Type B pancreatic cell (in vitro differentiated cells): ENCODE measurements around the gene ECM2. TPM values are rescaled to one million over a fixed set of nuclear protein-coding genes. Genes with fewer than 3 reads are reported as not detected.

Experiments used
- DNase-seq: peaks from one replicate; pipeline ENCODE4 v3.0.0; 2021; ENCODE audit warnings: mixed read lengths; ENCODE audit not compliant: unreplicated experiment; ENCODE audit errors: extremely low spot score
- H3K27ac Mint-ChIP-seq: 2 replicates; pipeline ENCODE4 v1.8.0; 2021; ENCODE audit warnings: mild to moderate bottlenecking, mixed read lengths
- H3K27me3 Mint-ChIP-seq: 2 replicates; pipeline ENCODE4 v1.8.0; 2021; ENCODE audit warnings: mixed read lengths
- H3K36me3 Mint-ChIP-seq: 2 replicates; pipeline ENCODE4 v1.8.0; 2021; ENCODE audit warnings: mixed read lengths
- H3K4me1 Mint-ChIP-seq: one replicate; pipeline ENCODE4 v1.8.0; 2021; ENCODE audit warnings: mixed read lengths; ENCODE audit not compliant: unreplicated experiment
- H3K4me3 Mint-ChIP-seq: 2 replicates; pipeline ENCODE4 v1.8.0; 2021; ENCODE audit warnings: mild to moderate bottlenecking, mixed read lengths
- H3K9me3 Mint-ChIP-seq: 2 replicates; pipeline ENCODE4 v1.8.0; 2021; ENCODE audit warnings: mixed read lengths
- total RNA-seq: library from RNA; stranded (reverse); gene quantifications from 2 replicates; pipeline ENCODE4 v1.2.1, GENCODE V29; 2021; ENCODE audit warnings: low replicate concordance
- TF ChIP-seq, protein P1 (sequence below): fragments of 200-600 bp; sonication (generic); conservative IDR thresholded peaks from 2 replicates; pipeline ENCODE4 v1.5.0; 2021; ENCODE audit warnings: antibody characterized with exemption, mild to moderate bottlenecking

ECM2 gene
- total RNA-seq, 1 donor from 2014 or later: 0.51 TPM

DNA sequence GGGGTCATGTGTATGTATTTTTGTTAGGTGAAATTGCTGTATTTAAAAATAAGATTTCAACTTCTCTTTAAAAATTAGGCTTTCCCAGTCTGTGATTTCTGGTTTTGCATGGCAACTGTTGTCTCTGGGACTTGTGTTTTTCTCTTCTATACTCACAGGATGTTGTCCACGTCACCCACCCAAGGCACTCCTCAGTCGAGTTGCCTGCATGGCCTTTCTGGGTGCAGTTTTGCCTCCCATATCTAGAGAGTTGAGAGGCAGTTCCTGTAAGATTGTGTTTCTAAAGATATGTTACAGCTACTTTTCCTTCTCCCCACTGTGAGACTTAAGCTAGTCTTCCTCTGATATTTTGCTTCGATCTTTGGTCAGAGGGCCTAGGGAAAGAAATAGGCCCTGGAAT is 51.2 kb downstream of the ECM2 start:
- Mint-ChIP-seq H3K9me3 (no peaks in the 10 kb centered on the region), H3K27ac (no peak overlapping the region), H3K4me1 (peaks cover 14% of the 10 kb centered on the region), H3K27me3 (no peaks in the 10 kb centered on the region), H3K4me3 (no peak overlapping the region), H3K36me3 (no peaks in the 10 kb centered on the region)
- DNase-seq: no peak
- TF ChIP-seq, protein P1, sequence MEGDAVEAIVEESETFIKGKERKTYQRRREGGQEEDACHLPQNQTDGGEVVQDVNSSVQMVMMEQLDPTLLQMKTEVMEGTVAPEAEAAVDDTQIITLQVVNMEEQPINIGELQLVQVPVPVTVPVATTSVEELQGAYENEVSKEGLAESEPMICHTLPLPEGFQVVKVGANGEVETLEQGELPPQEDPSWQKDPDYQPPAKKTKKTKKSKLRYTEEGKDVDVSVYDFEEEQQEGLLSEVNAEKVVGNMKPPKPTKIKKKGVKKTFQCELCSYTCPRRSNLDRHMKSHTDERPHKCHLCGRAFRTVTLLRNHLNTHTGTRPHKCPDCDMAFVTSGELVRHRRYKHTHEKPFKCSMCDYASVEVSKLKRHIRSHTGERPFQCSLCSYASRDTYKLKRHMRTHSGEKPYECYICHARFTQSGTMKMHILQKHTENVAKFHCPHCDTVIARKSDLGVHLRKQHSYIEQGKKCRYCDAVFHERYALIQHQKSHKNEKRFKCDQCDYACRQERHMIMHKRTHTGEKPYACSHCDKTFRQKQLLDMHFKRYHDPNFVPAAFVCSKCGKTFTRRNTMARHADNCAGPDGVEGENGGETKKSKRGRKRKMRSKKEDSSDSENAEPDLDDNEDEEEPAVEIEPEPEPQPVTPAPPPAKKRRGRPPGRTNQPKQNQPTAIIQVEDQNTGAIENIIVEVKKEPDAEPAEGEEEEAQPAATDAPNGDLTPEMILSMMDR: no peak

DNA sequence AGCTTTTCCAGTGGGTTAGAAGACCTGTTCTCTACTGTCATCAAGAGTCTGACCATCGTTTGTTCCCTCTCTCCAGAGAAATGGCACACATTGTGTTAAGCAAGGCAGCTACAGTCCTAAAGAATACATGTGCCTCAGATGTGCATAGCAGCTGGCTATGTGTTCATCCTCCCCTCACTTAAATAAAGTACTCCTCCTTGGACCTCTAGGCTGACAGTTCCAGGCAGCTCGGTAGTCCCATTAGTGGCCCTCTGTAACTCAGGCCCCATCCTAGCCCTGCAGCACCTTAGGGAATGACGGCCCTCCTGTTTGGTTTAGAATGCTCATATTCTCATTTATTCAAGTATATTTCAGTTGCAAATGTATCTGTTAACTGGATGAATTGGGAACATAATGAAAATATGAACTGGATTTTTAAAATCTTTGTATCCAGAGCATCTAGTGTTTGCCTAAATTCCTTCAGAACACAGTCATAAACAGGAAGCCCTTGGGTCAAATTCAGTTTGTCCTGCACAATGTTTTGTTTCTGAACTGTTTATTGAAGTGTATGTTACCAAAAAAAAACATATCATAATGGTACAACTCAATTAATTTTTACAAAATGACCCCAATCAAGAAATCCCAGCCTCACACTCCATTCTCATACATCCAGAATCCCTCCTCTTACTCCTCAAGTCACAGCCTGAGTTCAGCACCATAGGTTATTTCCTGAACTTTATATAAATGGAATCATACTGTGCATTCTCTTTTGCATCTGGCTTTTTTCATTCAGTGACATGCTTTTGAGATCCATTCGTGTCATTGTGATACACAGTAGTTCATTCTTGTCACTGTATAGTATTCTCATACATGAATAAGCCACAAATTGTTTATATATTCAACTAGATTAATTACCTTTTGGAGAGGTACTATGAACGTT is 51.9 kb downstream of the ECM2 start:
- Mint-ChIP-seq H3K36me3 (no peaks in the 10 kb centered on the region), H3K4me1 (peaks cover 14% of the 10 kb centered on the region), H3K4me3 (no peak overlapping the region), H3K27ac (no peak overlapping the region), H3K9me3 (no peaks in the 10 kb centered on the region), H3K27me3 (no peaks in the 10 kb centered on the region)
- DNase-seq: no peak
- TF ChIP-seq, protein P1: no peak

DNA sequence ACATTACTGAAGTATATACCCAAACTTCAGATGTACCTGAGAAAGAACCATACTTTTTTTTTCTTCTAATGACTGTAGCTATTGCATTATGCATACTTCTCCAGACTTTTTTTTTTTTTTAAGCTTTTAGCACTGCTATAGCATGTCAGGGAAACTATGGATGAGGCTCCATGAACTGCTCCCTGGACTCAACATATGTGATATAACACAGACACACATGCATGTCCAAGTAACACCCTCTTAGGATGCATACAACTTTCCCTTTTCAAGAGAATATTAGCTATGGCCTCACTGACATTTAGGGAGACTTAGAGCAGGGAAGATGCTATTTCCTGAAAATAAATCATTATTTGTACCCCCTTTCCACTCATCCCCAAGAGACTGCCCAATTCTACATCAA is 53.0 kb downstream of the ECM2 start:
- TF ChIP-seq, protein P1: no peak
- H3K36me3 Mint-ChIP-seq: no peaks in the 10 kb centered on the region
- DNase-seq: no peak
- H3K27me3 Mint-ChIP-seq: no peaks in the 10 kb centered on the region
- peaks cover 14% of the 10 kb centered on the region for H3K4me1 Mint-ChIP-seq
- no peak overlapping the region for H3K27ac Mint-ChIP-seq
- H3K4me3 Mint-ChIP-seq: no peak overlapping the region
- H3K9me3 Mint-ChIP-seq: no peaks in the 10 kb centered on the region

DNA sequence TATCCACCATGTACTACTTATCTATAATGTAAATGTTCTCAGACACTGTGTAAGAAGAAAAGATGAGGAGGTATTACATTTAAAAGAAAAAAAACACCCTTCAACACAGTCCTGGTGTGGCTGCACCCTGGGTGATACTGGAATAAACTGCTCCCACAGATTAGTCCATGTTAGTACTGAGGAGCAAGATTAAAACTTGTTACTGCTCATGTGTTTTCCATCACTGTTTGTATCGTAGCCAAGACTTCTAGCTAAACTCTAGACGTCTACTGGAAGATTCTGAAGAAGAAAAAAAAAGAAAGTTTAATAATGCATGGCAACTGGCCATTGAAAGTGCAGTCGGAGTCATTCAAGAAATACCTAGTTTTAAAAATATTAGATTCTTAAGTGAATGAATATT is 53.5 kb downstream of the ECM2 start, which contains the start of gene ASPN:
Gene ASPN (minus strand): TSS at position 178 of the 400 bp plus-strand sequence.
- Mint-ChIP-seq H3K4me1 (peaks cover 14% of the 10 kb centered on the region), H3K27ac (peak within 1 kb of the TSS; percentile 68), H3K9me3 (no peaks in the 10 kb centered on the region), H3K4me3 (no peak within 1 kb of the TSS), H3K27me3 (no peaks in the 10 kb centered on the region), H3K36me3 (no peaks in the 10 kb centered on the region)
- TF ChIP-seq, protein P1: no peak
- no peak for DNase-seq

- Mint-ChIP-seq H3K4me3 (no peak overlapping the region), H3K4me1 (peaks cover 14% of the 10 kb centered on the region), H3K27ac (peak overlapping the region; percentile 68), H3K9me3 (no peaks in the 10 kb centered on the region), H3K36me3 (no peaks in the 10 kb centered on the region), H3K27me3 (no peaks in the 10 kb centered on the region)
- no peak for DNase-seq
- TF ChIP-seq, protein P1: no peak
These were observed 54.7 kb downstream of the ECM2 start for GRCh38 chr9:92480986-92481633.
